Kasumi-1 (cell line): ENCODE results near the gene GLT1D1.
"Not testable (repeated sequence)": the region's sequence is repeated elsewhere in the genome, so short reads cannot be mapped to it uniquely, and the experiment has no call there.

Experiments used
- DNase-seq, 2 experiments: peaks; one replicate each; lab custom pipeline; 2025; lab: John Stamatoyannopoulos, UW

The GLT1D1 gene

GRCh38 chr12:128852885-128853599, at the start of gene GLT1D1:
GLT1D1 (plus strand) TSS chr12:128853478; CDS start chr12:128853582, 104 bp downstream.
- no peak for DNase-seq

- no peak for DNase-seq
These were observed 49.5 kb upstream of the GLT1D1 start for GRCh38 chr12:128803788-128804187.

GRCh38 chr12:128804762-128805161, 48.5 kb upstream of the GLT1D1 start:
- no peak for DNase-seq

- not testable (repeated sequence) for DNase-seq
These were observed 47.9 kb upstream of the GLT1D1 start for GRCh38 chr12:128805406-128805805.

- DNase-seq, result no peak
These were observed 46.7 kb upstream of the GLT1D1 start for GRCh38 chr12:128806573-128806972.

GRCh38 chr12:128807161-128807724, 46.0 kb upstream of the GLT1D1 start:
- peak; percentile 69 to 76 for DNase-seq

- DNase-seq, result no peak
These were observed 44.6 kb upstream of the GLT1D1 start for GRCh38 chr12:128808651-128809050.

- peak; percentile 11 to 13 for DNase-seq
These were observed 42.8 kb upstream of the GLT1D1 start for GRCh38 chr12:128810182-128811127.

GRCh38 chr12:128811806-128812205, 41.5 kb upstream of the GLT1D1 start:
- DNase-seq, result no peak

GRCh38 chr12:128813392-128813791, 39.9 kb upstream of the GLT1D1 start:
- DNase-seq, result no peak

- no peak for DNase-seq
These were observed 39.4 kb upstream of the GLT1D1 start for GRCh38 chr12:128813883-128814282.

GRCh38 chr12:128814411-128815261, 38.6 kb upstream of the GLT1D1 start:
- no peak for DNase-seq

GRCh38 chr12:128815779-128816642, 37.3 kb upstream of the GLT1D1 start:
- no peak for DNase-seq

GRCh38 chr12:128816643-128816920, 36.7 kb upstream of the GLT1D1 start:
- DNase-seq, result no peak

GRCh38 chr12:128817111-128818015, 35.9 kb upstream of the GLT1D1 start:
- DNase-seq, result no peak

- DNase-seq, result no peak
These were observed 34.9 kb upstream of the GLT1D1 start for GRCh38 chr12:128818065-128819022.

- DNase-seq, result no peak
These were observed 33.8 kb upstream of the GLT1D1 start for GRCh38 chr12:128819293-128820144.

GRCh38 chr12:128820253-128820652, 33.0 kb upstream of the GLT1D1 start:
- DNase-seq, result no peak
